ENCODE data around the gene LIMS2.

LIMS2 gene

DNA sequence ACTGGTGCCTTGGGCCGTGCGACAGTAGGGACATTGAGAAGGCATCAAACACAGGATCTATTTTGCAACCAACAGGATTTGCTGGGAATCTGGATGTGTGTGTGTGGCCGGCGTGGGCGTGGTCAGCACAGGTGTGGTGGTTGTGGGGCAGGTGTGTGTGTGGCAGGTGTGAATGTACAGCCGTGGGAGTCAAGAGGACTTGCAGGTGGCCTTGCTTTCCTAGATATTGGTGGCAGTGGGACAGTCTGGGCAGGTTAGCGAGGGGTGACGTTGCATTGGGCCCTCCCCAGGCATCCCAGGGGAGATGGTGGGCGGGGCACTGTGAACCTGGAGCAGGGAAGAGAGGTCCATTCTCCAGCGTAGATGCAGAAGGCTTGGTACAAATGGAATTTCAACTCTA, 3.2 kb upstream of the LIMS2 start:
- no peak for DNase-seq (ENCODE audit: extremely low read depth in 1 of 2, low read depth in 1 of 2)

DNA sequence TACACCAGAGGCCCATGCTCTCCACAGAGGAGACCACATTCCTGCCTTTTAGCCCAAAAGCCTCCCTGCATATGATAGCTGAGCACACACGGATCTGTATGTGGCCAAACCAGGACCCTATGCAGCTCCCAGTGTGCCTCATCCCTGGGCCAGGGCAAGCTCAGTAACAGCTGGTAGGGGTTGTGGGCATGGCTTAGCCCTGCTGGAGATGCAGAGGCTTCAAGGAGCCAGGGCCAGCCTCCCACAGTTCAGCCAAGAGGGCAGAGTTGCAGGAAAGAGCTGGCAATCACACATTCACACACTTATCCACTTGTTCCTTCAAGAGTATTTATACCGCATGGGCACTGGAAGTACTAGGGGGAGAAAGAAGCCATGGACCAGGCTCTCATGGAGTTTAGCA, 1.6 kb upstream of the LIMS2 start:
- DNase-seq (ENCODE audit: extremely low read depth in 1 of 2, low read depth in 1 of 2), result no peak

- no peak for DNase-seq (ENCODE audit: extremely low read depth in 1 of 2, low read depth in 1 of 2)
Observed at GRCh38 chr2:127674241-127675209, 805 bp downstream of the LIMS2 start.

- no peak for DNase-seq (ENCODE audit: extremely low read depth in 1 of 2, low read depth in 1 of 2)
Observed at GRCh38 chr2:127673291-127674069, 1.9 kb downstream of the LIMS2 start.

GRCh38 chr2:127672341-127673224, 2.7 kb downstream of the LIMS2 start:
- DNase-seq (ENCODE audit: extremely low read depth in 1 of 2, low read depth in 1 of 2), result no peak

GRCh38 chr2:127671557-127672302, 3.6 kb downstream of the LIMS2 start:
- no peak for DNase-seq (ENCODE audit: extremely low read depth in 1 of 2, low read depth in 1 of 2)

DNA sequence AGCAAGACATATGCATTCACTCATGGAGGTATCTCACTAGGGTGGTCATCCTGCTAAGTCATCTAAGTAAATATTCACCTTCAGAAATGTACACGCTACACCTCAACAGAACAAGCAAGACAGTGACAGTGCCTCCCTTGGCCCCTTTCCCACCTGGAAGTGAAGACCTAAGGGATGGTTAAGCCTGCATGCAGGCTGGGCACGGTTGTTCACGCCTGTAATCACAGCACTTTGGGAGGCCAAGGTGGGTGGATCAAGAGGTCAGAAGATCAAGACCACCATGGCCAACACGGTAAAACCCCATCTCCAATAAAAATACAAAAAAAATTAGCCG, 4.4 kb downstream of the LIMS2 start:
- no peak for DNase-seq (ENCODE audit: extremely low read depth in 1 of 2, low read depth in 1 of 2)

- no peak for DNase-seq (ENCODE audit: extremely low read depth in 1 of 2, low read depth in 1 of 2)
Observed at GRCh38 chr2:127670055-127670956, 5.0 kb downstream of the LIMS2 start.

DNA sequence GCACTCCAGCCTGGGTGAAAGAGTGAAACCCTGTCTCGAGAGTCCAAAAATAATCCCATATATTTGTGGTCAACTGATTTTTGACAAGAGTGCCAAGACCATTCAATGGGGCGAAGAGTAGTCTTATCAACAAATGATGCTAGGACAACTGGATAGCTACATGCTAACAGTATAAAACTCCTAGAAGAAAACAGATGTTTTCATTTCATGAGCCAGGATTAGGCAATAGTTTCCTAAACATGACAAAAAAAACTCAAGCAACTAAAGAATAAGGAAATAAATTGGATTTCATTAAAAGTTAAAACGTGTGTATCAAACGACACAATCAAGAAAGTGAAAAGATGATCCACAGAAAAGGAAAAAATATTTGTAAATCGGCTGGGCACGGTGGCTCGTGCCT, 6.3 kb downstream of the LIMS2 start:
- DNase-seq (ENCODE audit: extremely low read depth in 1 of 2, low read depth in 1 of 2), result no peak

DNA sequence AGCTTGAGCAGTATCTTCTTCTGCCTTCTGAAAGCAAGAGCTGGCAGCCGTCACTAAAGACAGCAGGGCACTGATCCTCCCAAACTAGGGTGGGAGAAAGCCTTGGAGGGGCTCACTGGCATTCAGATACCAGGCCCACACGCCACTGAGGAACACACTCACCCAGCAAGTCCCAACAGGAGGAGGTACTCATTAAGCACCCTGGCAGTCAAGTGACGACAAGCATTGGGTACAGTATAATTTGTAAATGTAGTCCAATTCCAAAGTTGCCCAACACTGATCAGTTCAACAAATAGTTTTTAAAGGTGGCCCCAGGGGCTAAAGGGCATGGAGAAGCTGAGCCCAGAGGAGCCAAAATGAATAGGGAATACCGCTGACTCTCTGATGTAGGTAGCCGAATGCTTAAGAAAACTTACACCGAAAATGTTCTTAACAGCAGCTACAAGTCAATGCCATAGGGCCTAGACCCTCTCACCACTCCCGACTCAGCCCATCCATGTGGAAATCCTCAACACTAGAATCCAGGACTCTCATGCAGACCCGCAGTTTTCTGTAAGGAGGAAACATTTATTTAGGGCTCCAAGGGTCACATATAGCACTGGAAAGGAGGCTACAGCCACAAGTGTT, 9.9 kb downstream of the LIMS2 start:
- DNase-seq (ENCODE audit: extremely low read depth in 1 of 2, low read depth in 1 of 2), result no peak

DNA sequence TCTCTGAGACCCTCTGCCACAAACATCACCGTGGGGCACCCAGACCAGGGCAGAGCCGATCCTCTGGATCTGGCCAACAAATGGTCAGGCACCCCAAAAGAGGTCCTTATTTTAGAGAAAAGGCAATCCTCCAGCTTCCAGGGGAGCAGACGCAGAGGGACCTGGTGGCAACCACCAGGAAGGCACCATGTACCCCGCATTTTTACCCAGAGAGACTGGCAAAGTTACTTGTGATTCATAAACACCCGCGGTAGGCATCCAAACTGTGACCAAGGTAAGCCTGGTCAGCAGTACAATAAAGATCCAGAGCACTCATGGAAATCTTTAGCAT, 10.5 kb downstream of the LIMS2 start:
- DNase-seq (ENCODE audit: extremely low read depth in 1 of 2, low read depth in 1 of 2), result no peak

- DNase-seq (ENCODE audit: extremely low read depth in 1 of 2, low read depth in 1 of 2), result no peak
Observed at GRCh38 chr2:127664065-127664894, 11.1 kb downstream of the LIMS2 start.

- no peak for DNase-seq (ENCODE audit: extremely low read depth in 1 of 2, low read depth in 1 of 2)
Observed at GRCh38 chr2:127663566-127664064, 11.7 kb downstream of the LIMS2 start.

GRCh38 chr2:127662937-127663565, 12.3 kb downstream of the LIMS2 start:
- DNase-seq (ENCODE audit: extremely low read depth in 1 of 2, low read depth in 1 of 2), result no peak

GRCh38 chr2:127661949-127662510, 13.3 kb downstream of the LIMS2 start:
- no peak for DNase-seq (ENCODE audit: extremely low read depth in 1 of 2, low read depth in 1 of 2)

GRCh38 chr2:127661072-127661649, 14.2 kb downstream of the LIMS2 start:
- no peak for DNase-seq (ENCODE audit: extremely low read depth in 1 of 2, low read depth in 1 of 2)

DNA sequence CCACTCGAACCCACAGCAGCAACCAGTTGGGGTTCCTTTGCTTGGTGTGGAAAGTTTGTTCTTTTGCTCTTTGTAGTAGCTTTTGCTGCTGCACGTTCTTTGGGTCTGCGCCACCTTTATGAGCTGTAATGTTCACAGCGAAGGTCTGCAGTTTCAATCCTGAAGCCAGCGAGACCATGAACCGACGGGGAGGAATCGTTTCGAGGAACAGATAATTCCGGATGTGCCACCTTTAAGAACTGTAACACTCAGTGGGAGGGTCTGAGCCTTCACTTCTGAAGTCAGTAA, 15.1 kb downstream of the LIMS2 start:
- no peak for DNase-seq (ENCODE audit: extremely low read depth in 1 of 2, low read depth in 1 of 2)

Measured in activated CD8-positive, alpha-beta memory T cell treated with anti-CD3 and anti-CD28 coated beads for 1 hour (primary cell).